ENCODE measurements around the gene PTGES3.

Gene PTGES3

DNA sequence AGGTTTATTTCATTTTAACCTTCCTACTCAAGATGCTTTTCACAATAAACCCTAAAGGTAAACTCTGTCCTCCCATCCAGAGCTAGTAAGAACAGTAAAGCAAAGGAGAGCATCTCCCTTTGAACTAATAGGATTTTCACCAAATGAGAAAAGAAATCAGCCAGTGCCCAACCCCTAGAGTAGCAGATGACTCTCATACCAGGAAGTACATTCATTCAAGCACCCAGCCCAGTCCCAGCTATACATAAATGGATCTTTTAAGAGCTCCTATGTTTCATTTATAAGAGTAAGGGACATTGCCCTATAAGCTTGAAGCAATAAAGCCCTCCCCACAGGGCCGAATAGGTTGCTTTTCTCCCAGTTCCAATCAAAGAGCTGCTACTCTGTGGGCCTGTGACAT is 65.5 kb downstream of the PTGES3 start:
- DNase-seq: no peak

DNA sequence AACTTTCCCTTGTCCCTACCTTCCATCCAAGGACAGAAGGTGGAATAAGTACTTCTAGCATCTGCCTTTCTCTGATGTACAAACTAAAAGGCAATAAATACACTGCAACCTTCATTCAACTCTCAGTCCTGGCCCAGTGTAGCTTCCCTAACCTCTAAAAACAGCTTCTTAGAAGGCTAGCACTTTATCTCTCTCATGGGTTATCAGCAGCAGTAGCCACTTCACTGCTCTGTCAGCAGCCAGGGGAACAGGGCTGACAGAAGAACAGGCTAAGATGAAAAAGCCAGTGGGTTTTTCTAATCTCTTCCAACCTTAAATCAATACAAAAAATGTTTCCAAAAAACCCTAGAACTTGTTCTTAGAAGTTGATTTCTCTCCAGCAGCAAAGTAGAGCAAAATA is 71.2 kb downstream of the PTGES3 start:
- DNase-seq: no peak

DNA sequence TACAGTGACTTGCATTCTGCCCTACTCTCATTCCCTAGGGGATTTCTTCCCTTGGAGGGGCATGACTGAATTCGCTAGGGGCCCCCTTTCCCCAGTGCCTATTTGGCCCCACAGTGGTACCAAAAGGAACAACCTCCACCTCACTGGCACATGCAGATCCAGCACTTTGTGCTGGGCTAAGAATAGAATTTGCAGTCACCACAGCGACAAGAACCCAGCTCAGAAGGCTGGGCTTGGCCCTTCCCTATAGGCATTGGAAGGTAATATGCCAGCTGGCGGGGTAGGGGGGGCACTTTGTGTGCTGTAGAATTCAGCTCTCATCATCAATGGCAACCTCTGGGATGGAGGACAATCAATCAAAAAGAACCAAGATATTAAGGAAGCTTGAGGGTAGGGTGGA is 71.8 kb downstream of the PTGES3 start:
- no peak for DNase-seq

DNA sequence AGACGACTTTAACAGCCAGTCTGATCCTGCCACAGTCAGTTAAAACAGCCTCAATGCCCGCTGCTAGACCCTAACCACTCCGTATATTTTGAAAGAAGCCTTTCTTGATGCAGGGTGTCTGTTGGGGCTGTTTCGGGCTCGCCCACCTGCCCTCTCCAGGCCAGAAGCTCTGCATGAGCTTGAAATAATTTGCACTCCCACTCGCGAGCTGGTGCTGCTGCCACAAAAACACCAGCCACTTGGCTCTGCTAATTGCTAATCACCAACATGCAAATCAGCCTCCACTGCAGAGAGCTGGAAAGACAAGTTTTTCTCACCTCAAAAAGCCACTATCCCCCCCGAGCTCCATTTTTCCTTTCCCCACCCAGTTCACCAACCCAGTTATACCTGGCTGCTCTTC is 73.5 kb downstream of the PTGES3 start:
- no peak for DNase-seq
